Thyroid gland (tissue), 4 donors: ENCODE data around the gene PEX12.

ENCODE experiments used
- POLR2A ChIP-seq, 2 donors: fragments of 450-650 bp; IDR thresholded peaks; one replicate each; pipeline ENCODE4 v1.6.1; 2017; ENCODE audit warnings: antibody characterized with exemption in 2 of 2, mild to moderate bottlenecking in 2 of 2, moderate library complexity in 1 of 2
- TF ChIP-seq, protein P1 (sequence below), 6 experiments: fragments of 200-600 bp in 3 of 6; fragments of 450-650 bp in 3 of 6; sonication (generic) in 3 of 6; IDR thresholded peaks; one replicate each; pipeline ENCODE4 v1.5.1; 2016 to 2019; ENCODE audit warnings: antibody characterized with exemption in 6 of 6, mild to moderate bottlenecking in 2 of 6, inconsistent platforms in 1 of 6, moderate library complexity in 1 of 6

DNA sequence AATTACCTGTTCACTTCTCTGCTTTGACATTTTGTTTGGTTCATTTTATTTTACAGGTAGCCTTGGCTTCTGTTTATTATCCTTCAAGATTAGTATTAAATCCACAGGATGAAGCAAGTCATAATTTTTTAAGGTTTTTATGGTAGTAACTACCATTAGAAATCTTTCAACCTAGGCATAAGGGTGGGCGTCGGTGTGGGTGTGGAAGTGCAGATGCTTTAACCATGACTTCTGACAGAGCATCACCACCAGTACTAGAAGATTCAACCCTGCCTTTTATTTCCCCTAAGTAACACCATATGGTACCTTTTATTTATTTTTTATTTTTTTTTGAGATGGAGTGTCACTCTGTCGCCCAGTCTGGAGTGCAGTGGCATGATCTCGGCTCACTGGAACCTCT is 31.5 kb upstream of the PEX12 start:
- TF ChIP-seq, protein P1, sequence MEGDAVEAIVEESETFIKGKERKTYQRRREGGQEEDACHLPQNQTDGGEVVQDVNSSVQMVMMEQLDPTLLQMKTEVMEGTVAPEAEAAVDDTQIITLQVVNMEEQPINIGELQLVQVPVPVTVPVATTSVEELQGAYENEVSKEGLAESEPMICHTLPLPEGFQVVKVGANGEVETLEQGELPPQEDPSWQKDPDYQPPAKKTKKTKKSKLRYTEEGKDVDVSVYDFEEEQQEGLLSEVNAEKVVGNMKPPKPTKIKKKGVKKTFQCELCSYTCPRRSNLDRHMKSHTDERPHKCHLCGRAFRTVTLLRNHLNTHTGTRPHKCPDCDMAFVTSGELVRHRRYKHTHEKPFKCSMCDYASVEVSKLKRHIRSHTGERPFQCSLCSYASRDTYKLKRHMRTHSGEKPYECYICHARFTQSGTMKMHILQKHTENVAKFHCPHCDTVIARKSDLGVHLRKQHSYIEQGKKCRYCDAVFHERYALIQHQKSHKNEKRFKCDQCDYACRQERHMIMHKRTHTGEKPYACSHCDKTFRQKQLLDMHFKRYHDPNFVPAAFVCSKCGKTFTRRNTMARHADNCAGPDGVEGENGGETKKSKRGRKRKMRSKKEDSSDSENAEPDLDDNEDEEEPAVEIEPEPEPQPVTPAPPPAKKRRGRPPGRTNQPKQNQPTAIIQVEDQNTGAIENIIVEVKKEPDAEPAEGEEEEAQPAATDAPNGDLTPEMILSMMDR (IDR thresholded peaks at IDR 0.05), result no peak
- TF ChIP-seq POLR2A (IDR thresholded peaks at IDR 0.05), result no peak
